ENCODE data around the gene CREB5. TPM values are rescaled to one million over a fixed set of nuclear protein-coding genes. Genes with fewer than 3 reads are reported as not detected.

The CREB5 gene
- total and polyA plus RNA-seq, 3 donors from 2014 or later: 2.0 to 2.9 (median 2.9) TPM

GRCh38 chr7:28732071-28732869 lies 320.0 kb downstream of the CREB5 start:
- Histone ChIP-seq H3K36me3 (ENCODE audit: low read depth, missing control alignments) (no peaks in the 10 kb centered on the region), H3K27ac (no peak overlapping the region), H3K4me1 (no peaks in the 10 kb centered on the region), H3K9me3 (no peaks in the 10 kb centered on the region), H3K4me3 (no peak overlapping the region), H3K27me3 (no peaks in the 10 kb centered on the region)
- no peak for DNase-seq
- TF ChIP-seq POLR2A (IDR thresholded peaks at IDR 0.05): no peak
- TF ChIP-seq, protein P1, sequence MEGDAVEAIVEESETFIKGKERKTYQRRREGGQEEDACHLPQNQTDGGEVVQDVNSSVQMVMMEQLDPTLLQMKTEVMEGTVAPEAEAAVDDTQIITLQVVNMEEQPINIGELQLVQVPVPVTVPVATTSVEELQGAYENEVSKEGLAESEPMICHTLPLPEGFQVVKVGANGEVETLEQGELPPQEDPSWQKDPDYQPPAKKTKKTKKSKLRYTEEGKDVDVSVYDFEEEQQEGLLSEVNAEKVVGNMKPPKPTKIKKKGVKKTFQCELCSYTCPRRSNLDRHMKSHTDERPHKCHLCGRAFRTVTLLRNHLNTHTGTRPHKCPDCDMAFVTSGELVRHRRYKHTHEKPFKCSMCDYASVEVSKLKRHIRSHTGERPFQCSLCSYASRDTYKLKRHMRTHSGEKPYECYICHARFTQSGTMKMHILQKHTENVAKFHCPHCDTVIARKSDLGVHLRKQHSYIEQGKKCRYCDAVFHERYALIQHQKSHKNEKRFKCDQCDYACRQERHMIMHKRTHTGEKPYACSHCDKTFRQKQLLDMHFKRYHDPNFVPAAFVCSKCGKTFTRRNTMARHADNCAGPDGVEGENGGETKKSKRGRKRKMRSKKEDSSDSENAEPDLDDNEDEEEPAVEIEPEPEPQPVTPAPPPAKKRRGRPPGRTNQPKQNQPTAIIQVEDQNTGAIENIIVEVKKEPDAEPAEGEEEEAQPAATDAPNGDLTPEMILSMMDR (IDR thresholded peaks at IDR 0.05): no peak
- intact Hi-C loops (cut with DNase I; ENCODE audit: low total_unique reads): no loop called here
- WGBS, 2 donors: 55 to 68% methylated on average over 11 of the region's 11 CpGs

- Histone ChIP-seq H3K4me1 (no peaks in the 10 kb centered on the region), H3K27ac (no peak overlapping the region), H3K27me3 (no peaks in the 10 kb centered on the region), H3K9me3 (no peaks in the 10 kb centered on the region), H3K4me3 (no peak overlapping the region), H3K36me3 (ENCODE audit: low read depth, missing control alignments) (no peaks in the 10 kb centered on the region)
- DNase-seq: no peak
- WGBS, 2 donors: 62 to 70% methylated on average over 2 of the region's 2 CpGs
- intact Hi-C loops (cut with DNase I; ENCODE audit: low total_unique reads): no loop called here
- no peak for TF ChIP-seq POLR2A (IDR thresholded peaks at IDR 0.05)
- TF ChIP-seq, protein P1 (IDR thresholded peaks at IDR 0.05): no peak
Observed at GRCh38 chr7:28733035-28733434, 320.7 kb downstream of the CREB5 start.

GRCh38 chr7:28738412-28738811 lies 326.1 kb downstream of the CREB5 start:
- TF ChIP-seq, protein P1 (IDR thresholded peaks at IDR 0.05): no peak
- TF ChIP-seq POLR2A (IDR thresholded peaks at IDR 0.05): no peak
- H3K27ac ChIP-seq: no peak overlapping the region
- H3K4me1 ChIP-seq: no peaks in the 10 kb centered on the region
- H3K9me3 ChIP-seq: no peaks in the 10 kb centered on the region
- intact Hi-C loops (cut with DNase I; ENCODE audit: low total_unique reads): no loop called here
- H3K36me3 ChIP-seq (ENCODE audit: low read depth, missing control alignments): no peaks in the 10 kb centered on the region
- no peak overlapping the region for H3K4me3 ChIP-seq
- WGBS, 2 donors: 53 to 70% methylated on average over 5 of the region's 5 CpGs
- H3K27me3 ChIP-seq: no peaks in the 10 kb centered on the region
- DNase-seq: no peak

DNA sequence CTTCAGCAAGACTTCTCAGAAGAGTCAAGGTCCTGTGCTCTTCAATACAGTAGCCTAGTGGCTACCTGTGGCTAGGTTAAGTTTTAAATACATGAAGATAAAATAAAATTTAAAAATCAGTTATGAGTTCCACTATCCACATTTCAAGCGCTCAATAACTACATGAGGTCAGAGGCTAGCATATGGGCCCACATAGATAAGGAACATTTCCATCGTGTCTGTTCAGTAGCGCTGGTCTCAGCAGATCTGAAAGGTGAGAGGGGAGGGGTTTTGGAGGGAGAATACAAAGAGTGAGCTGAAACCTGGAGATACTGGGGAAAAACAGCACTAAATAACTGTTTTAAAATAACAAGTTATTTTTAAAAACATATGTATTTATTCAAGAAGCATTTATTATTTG lies 326.8 kb downstream of the CREB5 start:
- intact Hi-C loops (cut with DNase I; ENCODE audit: low total_unique reads): no loop called here
- no peak for DNase-seq
- Histone ChIP-seq H3K27ac (no peak overlapping the region), H3K9me3 (no peaks in the 10 kb centered on the region), H3K4me1 (no peaks in the 10 kb centered on the region), H3K36me3 (ENCODE audit: low read depth, missing control alignments) (no peaks in the 10 kb centered on the region), H3K4me3 (no peak overlapping the region), H3K27me3 (no peaks in the 10 kb centered on the region)
- WGBS, 2 donors: 87 to 93% methylated on average over 3 of the region's 3 CpGs
- TF ChIP-seq, protein P1 (IDR thresholded peaks at IDR 0.05): no peak
- TF ChIP-seq POLR2A (IDR thresholded peaks at IDR 0.05): no peak

DNA sequence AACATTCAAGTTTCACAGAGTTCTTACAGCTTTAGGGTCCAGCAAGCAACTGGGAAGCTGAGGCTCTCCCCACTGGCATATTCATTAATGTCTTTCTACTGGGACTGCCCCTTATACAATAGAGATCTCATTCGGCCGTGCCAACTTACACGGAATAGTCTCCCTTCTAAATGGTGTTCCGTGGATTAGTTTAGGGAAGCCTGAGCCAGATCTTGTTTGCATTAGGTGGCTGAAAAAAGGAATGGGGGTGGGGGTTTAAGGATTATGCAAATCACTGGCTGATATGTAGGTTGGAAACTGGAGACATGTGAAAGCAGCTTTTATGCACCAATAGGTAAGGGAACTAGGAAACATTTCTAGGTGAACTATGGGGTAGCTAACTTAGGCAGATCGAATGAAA lies 327.5 kb downstream of the CREB5 start:
- no peaks in the 10 kb centered on the region for H3K36me3 ChIP-seq (ENCODE audit: low read depth, missing control alignments)
- no peak overlapping the region for H3K27ac ChIP-seq
- WGBS, 2 donors: 86 to 87% methylated on average over 5 of the region's 5 CpGs
- H3K4me1 ChIP-seq: no peaks in the 10 kb centered on the region
- DNase-seq: no peak
- no peaks in the 10 kb centered on the region for H3K9me3 ChIP-seq
- no peak overlapping the region for H3K4me3 ChIP-seq
- TF ChIP-seq POLR2A (IDR thresholded peaks at IDR 0.05): no peak
- TF ChIP-seq, protein P1 (IDR thresholded peaks at IDR 0.05): no peak
- H3K27me3 ChIP-seq: no peaks in the 10 kb centered on the region
- intact Hi-C loops (cut with DNase I; ENCODE audit: low total_unique reads): no loop called here
